ENCODE measurements around the gene A4GNT. TPM values are rescaled to one million over a fixed set of nuclear protein-coding genes. Genes with fewer than 3 reads are reported as not detected.
"Not testable (repeated sequence)": the region's sequence is repeated elsewhere in the genome, so short reads cannot be mapped to it uniquely, and the experiment has no call there.

The A4GNT gene
- total and polyA plus RNA-seq, 2 donors: 0.05 TPM; not detected in 1

DNA sequence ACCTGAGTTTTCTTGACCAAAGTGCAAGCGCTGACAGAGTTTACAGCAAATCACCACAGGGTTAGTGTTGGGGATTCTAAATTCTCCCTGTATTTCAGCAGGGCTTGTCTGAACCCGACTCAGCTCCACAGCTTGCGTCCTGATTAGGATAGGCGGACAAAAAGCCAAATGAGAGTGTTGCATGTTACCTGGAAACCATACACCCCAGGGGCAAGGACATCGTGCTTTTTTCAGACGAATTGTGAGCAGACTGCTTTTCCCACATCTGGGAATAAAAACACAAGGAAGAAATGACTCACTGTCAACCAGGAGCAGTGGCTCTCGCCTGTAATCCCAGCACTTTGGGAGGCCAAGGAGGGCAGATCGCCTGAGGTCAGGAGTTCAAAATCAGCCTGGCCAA is 19.8 kb downstream of the A4GNT start:
- Histone ChIP-seq H3K36me3 (ENCODE audit: control insufficient read depth in 2 of 2, insufficient read depth in 2 of 2, low read length in 1 of 2) (no peaks in the 10 kb centered on the region), H3K27ac (ENCODE audit: low read depth in 1 of 2, low read length in 1 of 2) (no peak overlapping the region), H3K4me1 (ENCODE audit: control insufficient read depth in 2 of 2, insufficient read depth in 2 of 2, low read length in 2 of 2) (peaks cover 5 to 8% of the 10 kb centered on the region in 2 donors), H3K4me3 (ENCODE audit: low read length in 2 of 2) (no peak overlapping the region), H3K9me3 (ENCODE audit: control insufficient read depth in 2 of 2, insufficient read depth in 1 of 2, low read length in 1 of 2) (no peaks in the 10 kb centered on the region), H3K27me3 (ENCODE audit: control insufficient read depth in 2 of 2, insufficient read depth in 1 of 2, low read length in 1 of 2) (peaks cover 12 to 39% of the 10 kb centered on the region in 2 donors)
- DNase-seq (ENCODE audit: low read depth in 6 of 9, low spot score in 9 of 9): no peak
- WGBS: 93% methylated on average over 8 of the region's 8 CpGs

DNA sequence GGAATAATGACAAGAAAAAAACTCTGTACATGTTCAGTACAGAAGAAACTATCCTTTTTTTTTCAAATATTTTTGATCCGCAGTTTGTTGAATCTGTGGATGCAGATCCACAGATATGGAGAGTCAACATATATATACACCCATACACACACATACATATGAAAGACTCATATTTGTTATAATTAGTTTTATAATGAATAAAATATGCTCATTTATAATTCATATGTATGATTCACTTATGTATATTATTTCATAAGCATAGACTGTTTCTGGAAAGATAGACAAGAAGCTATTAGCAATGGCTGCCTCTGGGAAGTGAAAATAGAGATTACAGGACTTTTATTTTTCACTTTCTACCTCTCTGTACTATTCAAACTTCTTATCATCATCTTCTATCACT is 26.6 kb downstream of the A4GNT start:
- WGBS: 99% methylated on average over 1 of the region's 1 CpG
- H3K27me3 ChIP-seq (ENCODE audit: control insufficient read depth in 2 of 2, insufficient read depth in 1 of 2, low read length in 1 of 2): no peaks in the 10 kb centered on the region
- H3K27ac ChIP-seq (ENCODE audit: low read depth in 1 of 2, low read length in 1 of 2): no peak overlapping the region
- no peaks in the 10 kb centered on the region for H3K4me1 ChIP-seq (ENCODE audit: control insufficient read depth in 2 of 2, insufficient read depth in 2 of 2, low read length in 2 of 2)
- H3K9me3 ChIP-seq (ENCODE audit: control insufficient read depth in 2 of 2, insufficient read depth in 1 of 2, low read length in 1 of 2): no peaks in the 10 kb centered on the region
- peaks cover 0 to 4% of the 10 kb centered on the region in 2 donors for H3K36me3 ChIP-seq (ENCODE audit: control insufficient read depth in 2 of 2, insufficient read depth in 2 of 2, low read length in 1 of 2)
- H3K4me3 ChIP-seq (ENCODE audit: low read length in 2 of 2): no peak overlapping the region
- no peak for DNase-seq (ENCODE audit: low read depth in 6 of 9, low spot score in 9 of 9)

DNA sequence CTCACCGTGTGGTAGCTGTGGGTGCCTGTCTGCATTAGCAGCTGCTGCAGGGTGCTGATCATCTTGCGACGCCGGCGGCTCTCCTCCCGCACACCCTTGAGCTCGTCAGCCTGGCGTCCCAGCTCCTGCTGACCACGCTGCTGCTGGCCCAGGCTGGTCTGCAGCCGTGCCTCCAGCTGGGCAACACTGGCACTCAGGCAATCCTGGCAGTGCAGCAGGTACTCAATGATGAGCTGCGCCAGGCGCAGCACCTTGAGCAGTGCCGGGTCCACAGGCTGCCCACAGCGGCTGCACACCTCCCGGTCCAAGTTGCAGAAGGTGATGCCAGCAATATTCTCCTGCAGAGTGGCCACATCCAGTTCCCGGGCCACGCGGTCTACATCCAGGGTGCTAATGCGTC is 28.7 kb downstream of the A4GNT start:
- Histone ChIP-seq H3K4me3 (ENCODE audit: low read length in 2 of 2) (no peak overlapping the region), H3K4me1 (ENCODE audit: control insufficient read depth in 2 of 2, insufficient read depth in 2 of 2, low read length in 2 of 2) (no peaks in the 10 kb centered on the region), H3K27ac (ENCODE audit: low read depth in 1 of 2, low read length in 1 of 2) (no peak overlapping the region), H3K36me3 (ENCODE audit: control insufficient read depth in 2 of 2, insufficient read depth in 2 of 2, low read length in 1 of 2) (peaks cover 0 to 4% of the 10 kb centered on the region in 2 donors), H3K27me3 (ENCODE audit: control insufficient read depth in 2 of 2, insufficient read depth in 1 of 2, low read length in 1 of 2) (no peaks in the 10 kb centered on the region), H3K9me3 (ENCODE audit: control insufficient read depth in 2 of 2, insufficient read depth in 1 of 2, low read length in 1 of 2) (no peaks in the 10 kb centered on the region)
- 98% methylated on average over 19 of the region's 19 CpGs for WGBS
- no peak for DNase-seq (ENCODE audit: low read depth in 6 of 9, low spot score in 9 of 9)

DNA sequence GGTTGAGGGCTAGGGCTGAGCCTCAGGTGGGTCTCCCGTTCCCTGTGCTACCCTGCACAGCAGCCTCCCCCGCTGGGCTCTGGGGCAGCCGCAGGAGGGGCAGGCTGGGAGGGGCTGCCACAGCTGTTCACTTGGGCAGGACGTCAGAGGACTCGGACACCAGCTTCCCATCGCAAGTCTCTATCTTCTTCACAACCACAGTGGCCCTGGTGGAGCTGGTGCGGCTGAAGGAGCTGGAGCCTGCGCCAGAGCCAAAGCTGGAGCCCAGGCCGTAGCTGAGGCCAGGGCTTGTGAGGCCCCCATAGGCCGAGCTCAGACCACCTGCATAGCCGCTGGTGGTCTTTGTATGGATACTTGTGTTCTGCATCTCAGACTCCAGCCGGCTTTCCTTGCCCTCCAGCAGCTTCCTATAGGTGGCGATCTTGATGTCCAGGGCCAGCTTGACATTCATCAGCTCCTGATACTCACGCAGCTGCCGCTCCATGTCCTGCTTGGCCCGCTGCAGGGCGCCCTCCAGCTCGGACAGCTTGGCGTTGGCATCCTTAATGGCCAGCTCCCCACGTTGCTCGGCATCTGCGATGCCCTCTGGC is 30.7 kb downstream of the A4GNT start:
- H3K9me3 ChIP-seq (ENCODE audit: control insufficient read depth in 2 of 2, insufficient read depth in 1 of 2, low read length in 1 of 2); H3K27me3 ChIP-seq (ENCODE audit: control insufficient read depth in 2 of 2, insufficient read depth in 1 of 2, low read length in 1 of 2); H3K4me1 ChIP-seq (ENCODE audit: control insufficient read depth in 2 of 2, insufficient read depth in 2 of 2, low read length in 2 of 2); H3K4me3 ChIP-seq (ENCODE audit: low read length in 2 of 2); H3K27ac ChIP-seq (ENCODE audit: low read depth in 1 of 2, low read length in 1 of 2); DNase-seq (ENCODE audit: low read depth in 6 of 9, low spot score in 9 of 9); H3K36me3 ChIP-seq (ENCODE audit: control insufficient read depth in 2 of 2, insufficient read depth in 2 of 2, low read length in 1 of 2): not testable (repeated sequence)
- 95% methylated on average over 22 of the region's 22 CpGs for WGBS

DNA sequence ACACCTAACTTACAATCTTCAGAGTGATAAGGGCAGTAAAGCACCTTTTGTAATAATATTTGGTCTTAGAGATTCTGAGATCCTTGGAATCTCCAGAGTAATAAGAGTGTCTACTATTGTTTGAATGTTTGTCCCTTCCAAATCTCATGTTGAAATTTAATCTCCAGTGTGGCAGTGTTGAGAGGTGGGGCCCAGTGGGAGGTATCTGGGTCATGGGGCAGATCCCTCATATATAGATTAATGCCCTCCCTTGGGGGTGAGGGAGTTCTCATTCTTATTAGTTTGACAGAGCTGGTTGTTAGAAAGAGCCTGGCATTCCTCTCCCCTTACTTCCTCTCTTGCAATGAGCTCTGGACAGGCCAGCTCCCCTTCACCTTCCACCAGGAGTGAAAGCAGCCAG is 32.8 kb downstream of the A4GNT start:
- Histone ChIP-seq H3K4me1 (ENCODE audit: control insufficient read depth in 2 of 2, insufficient read depth in 2 of 2, low read length in 2 of 2) (no peaks in the 10 kb centered on the region), H3K36me3 (ENCODE audit: control insufficient read depth in 2 of 2, insufficient read depth in 2 of 2, low read length in 1 of 2) (peaks cover 0 to 4% of the 10 kb centered on the region in 2 donors), H3K9me3 (ENCODE audit: control insufficient read depth in 2 of 2, insufficient read depth in 1 of 2, low read length in 1 of 2) (no peaks in the 10 kb centered on the region), H3K27ac (ENCODE audit: low read depth in 1 of 2, low read length in 1 of 2) (no peak overlapping the region), H3K27me3 (ENCODE audit: control insufficient read depth in 2 of 2, insufficient read depth in 1 of 2, low read length in 1 of 2) (peaks cover 0 to 2% of the 10 kb centered on the region in 2 donors), H3K4me3 (ENCODE audit: low read length in 2 of 2) (no peak overlapping the region)
- no peak for DNase-seq (ENCODE audit: low read depth in 6 of 9, low spot score in 9 of 9)

DNA sequence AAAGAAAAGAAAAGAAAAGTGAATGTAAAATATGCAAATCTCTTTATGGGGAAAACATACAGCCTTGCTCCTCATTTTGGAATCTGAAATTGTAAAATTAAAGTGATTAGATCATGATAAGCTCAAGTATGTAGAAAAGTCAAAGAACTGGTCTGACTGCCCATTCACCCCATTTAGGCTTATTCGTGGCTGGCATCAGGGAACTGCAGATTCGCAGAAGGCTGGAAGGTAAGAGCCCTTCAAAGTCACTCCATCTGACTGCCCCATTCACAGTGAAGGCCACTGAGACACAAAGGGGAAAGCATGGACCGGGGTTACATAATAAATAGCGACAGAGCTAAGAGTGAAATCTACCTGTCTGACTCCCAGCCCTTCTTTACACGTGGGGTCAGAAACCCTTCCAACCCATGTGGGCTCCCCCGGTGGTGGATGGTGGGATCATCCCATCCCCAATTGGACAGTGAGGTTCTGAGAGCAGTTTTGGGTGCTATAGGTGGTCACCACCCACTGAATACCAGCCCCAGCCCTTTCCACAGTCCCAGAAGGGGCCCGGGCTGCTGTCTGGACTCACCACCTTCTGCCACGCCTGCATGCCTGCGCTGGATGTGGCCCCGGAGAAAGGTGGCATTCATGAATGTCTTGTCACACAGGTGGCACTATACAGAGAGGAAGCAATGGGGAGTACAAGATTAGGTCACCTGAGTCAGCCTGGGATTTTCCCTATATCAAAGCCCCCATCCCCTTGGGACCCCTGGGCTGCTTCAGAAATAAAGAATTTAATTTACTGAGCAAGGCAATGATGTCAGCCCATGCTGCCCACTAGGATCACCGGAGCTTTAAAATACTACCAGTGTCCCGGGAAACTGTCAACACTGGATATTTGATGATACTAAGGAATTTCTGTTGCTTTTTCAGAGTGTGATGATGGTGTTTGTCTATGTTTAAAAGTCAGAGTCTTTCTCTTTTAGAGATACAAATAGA is 34.7 kb downstream of the A4GNT start:
- Histone ChIP-seq H3K27me3 (ENCODE audit: control insufficient read depth in 2 of 2, insufficient read depth in 1 of 2, low read length in 1 of 2) (peaks cover 0 to 2% of the 10 kb centered on the region in 2 donors), H3K4me1 (ENCODE audit: control insufficient read depth in 2 of 2, insufficient read depth in 2 of 2, low read length in 2 of 2) (no peaks in the 10 kb centered on the region), H3K4me3 (ENCODE audit: low read length in 2 of 2) (no peak overlapping the region), H3K36me3 (ENCODE audit: control insufficient read depth in 2 of 2, insufficient read depth in 2 of 2, low read length in 1 of 2) (no peaks in the 10 kb centered on the region), H3K9me3 (ENCODE audit: control insufficient read depth in 2 of 2, insufficient read depth in 1 of 2, low read length in 1 of 2) (no peaks in the 10 kb centered on the region), H3K27ac (ENCODE audit: low read depth in 1 of 2, low read length in 1 of 2) (no peak overlapping the region)
- no peak for DNase-seq (ENCODE audit: low read depth in 6 of 9, low spot score in 9 of 9)
- WGBS: 91% methylated on average over 12 of the region's 12 CpGs

DNA sequence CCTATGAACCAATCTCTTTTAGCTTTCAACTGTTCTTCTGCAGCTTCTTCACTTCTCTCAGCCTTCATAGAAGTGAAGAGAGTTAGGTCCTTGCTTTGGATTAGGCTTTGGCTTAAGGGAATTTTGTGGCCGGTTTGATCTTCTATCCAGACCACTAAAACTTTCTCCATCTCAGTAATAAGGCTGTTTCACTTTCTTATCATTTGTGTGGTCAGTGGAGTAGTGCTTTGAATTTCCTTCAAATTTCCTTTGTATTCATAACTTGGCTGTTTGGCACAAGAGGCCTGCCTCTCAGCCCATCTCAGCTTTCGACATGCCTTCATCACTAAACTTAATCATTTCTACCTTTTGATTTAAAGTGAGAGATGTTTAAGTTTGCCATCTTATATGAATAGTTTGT is 38.5 kb downstream of the A4GNT start:
- H3K9me3 ChIP-seq (ENCODE audit: control insufficient read depth in 2 of 2, insufficient read depth in 1 of 2, low read length in 1 of 2): no peaks in the 10 kb centered on the region
- no peak for DNase-seq (ENCODE audit: low read depth in 6 of 9, low spot score in 9 of 9)
- no peak overlapping the region for H3K27ac ChIP-seq (ENCODE audit: low read depth in 1 of 2, low read length in 1 of 2)
- H3K27me3 ChIP-seq (ENCODE audit: control insufficient read depth in 2 of 2, insufficient read depth in 1 of 2, low read length in 1 of 2): peaks cover 0 to 2% of the 10 kb centered on the region in 2 donors
- no peak overlapping the region for H3K4me3 ChIP-seq (ENCODE audit: low read length in 2 of 2)
- 51% methylated on average over 2 of the region's 2 CpGs for WGBS
- no peaks in the 10 kb centered on the region for H3K4me1 ChIP-seq (ENCODE audit: control insufficient read depth in 2 of 2, insufficient read depth in 2 of 2, low read length in 2 of 2)
- H3K36me3 ChIP-seq (ENCODE audit: control insufficient read depth in 2 of 2, insufficient read depth in 2 of 2, low read length in 1 of 2): no peaks in the 10 kb centered on the region

DNA sequence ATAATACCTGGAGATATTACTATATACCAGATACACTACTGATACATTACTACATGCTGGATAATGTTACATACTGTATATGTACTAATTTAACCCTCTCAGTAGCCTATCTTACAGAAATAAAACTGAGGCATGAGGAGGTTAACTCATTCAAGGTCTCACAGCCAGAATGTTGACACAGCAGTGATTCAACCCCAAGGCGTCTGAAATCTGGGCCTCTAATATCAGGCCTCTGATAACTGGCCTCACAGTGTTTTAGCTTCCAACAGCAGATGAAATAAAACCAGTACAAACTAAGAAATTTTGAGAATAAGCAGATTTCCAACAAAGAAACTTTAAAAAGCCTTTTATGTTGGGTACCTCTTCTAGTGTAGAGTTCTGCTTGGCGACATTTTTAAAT is 40.2 kb downstream of the A4GNT start:
- Histone ChIP-seq H3K4me1 (ENCODE audit: control insufficient read depth in 2 of 2, insufficient read depth in 2 of 2, low read length in 2 of 2) (no peaks in the 10 kb centered on the region), H3K27ac (ENCODE audit: low read depth in 1 of 2, low read length in 1 of 2) (no peak overlapping the region), H3K9me3 (ENCODE audit: control insufficient read depth in 2 of 2, insufficient read depth in 1 of 2, low read length in 1 of 2) (no peaks in the 10 kb centered on the region), H3K4me3 (ENCODE audit: low read length in 2 of 2) (no peak overlapping the region), H3K36me3 (ENCODE audit: control insufficient read depth in 2 of 2, insufficient read depth in 2 of 2, low read length in 1 of 2) (no peaks in the 10 kb centered on the region), H3K27me3 (ENCODE audit: control insufficient read depth in 2 of 2, insufficient read depth in 1 of 2, low read length in 1 of 2) (peaks cover 0 to 2% of the 10 kb centered on the region in 2 donors)
- WGBS: 96% methylated on average over 2 of the region's 2 CpGs
- DNase-seq (ENCODE audit: low read depth in 6 of 9, low spot score in 9 of 9): no peak

DNA sequence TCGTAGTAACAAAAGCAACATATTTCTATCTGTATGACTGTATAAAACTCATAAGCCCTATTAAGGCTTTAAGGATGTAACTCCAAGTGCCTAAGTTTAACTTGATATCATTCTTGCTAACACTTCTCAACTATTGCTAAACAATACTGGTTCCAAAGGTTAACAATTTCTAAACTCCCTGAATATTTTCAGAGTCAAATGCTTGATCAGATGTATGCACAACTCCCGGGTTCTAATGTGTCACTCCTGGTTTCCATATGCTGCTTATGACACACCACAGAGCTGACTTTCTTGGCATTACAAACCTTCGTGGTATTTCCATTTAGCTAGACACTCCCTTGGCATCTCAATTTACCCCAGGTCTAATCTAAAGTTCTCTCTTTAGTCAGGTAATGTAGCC is 43.1 kb downstream of the A4GNT start:
- 93% methylated on average over 3 of the region's 3 CpGs for WGBS

More for the DNA sequence above, 43.1 kb downstream of the A4GNT start:
- H3K27ac ChIP-seq (ENCODE audit: low read depth in 1 of 2, low read length in 1 of 2): no peak overlapping the region
- no peaks in the 10 kb centered on the region for H3K4me1 ChIP-seq (ENCODE audit: control insufficient read depth in 2 of 2, insufficient read depth in 2 of 2, low read length in 2 of 2)
- no peak for DNase-seq (ENCODE audit: low read depth in 6 of 9, low spot score in 9 of 9)
- H3K27me3 ChIP-seq (ENCODE audit: control insufficient read depth in 2 of 2, insufficient read depth in 1 of 2, low read length in 1 of 2): no peaks in the 10 kb centered on the region
- H3K9me3 ChIP-seq (ENCODE audit: control insufficient read depth in 2 of 2, insufficient read depth in 1 of 2, low read length in 1 of 2): no peaks in the 10 kb centered on the region
- H3K36me3 ChIP-seq (ENCODE audit: control insufficient read depth in 2 of 2, insufficient read depth in 2 of 2, low read length in 1 of 2): no peaks in the 10 kb centered on the region
- no peak overlapping the region for H3K4me3 ChIP-seq (ENCODE audit: low read length in 2 of 2)
